ENCODE results near the gene FOXC2. TPM values are rescaled to one million over a fixed set of nuclear protein-coding genes. Genes with fewer than 3 reads are reported as not detected.
A peak's percentile ranks its signal among the peaks of the same experiment; 100 is the strongest.

The FOXC2 gene
- total RNA-seq, 1 donor from 2014 or later: 1.5 TPM

DNA sequence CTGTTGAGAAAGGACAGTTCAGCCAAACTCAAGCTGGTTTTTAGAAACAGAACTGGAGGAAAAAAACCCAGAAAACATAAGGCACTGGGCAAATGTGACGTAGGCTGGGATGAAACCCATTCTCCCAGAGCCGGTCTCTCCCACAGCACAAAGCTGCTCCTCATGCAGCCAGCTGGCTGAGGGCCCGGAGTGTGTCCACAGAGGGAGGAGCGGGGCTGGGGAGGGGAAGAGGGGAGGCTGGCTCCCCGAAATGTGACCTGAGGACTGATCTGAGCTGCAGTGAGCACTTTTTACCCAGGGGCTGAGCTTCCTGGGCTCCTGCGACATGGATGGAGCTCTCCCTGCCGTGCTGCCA, 35.5 kb upstream of the FOXC2 start:
- Histone ChIP-seq H3K27ac (replicated peaks) (peak overlapping the region; percentile 26), H3K36me3 (peaks cover 27% of the 10 kb centered on the region), H3K27me3 (ENCODE audit: low read depth) (no peaks in the 10 kb centered on the region), H3K4me1 (peaks cover 14% of the 10 kb centered on the region), H3K9me3 (replicated peaks) (no peaks in the 10 kb centered on the region), H3K4me3 (no peak overlapping the region)
- peak; percentile 67 for DNase-seq
- TF ChIP-seq, protein P1, sequence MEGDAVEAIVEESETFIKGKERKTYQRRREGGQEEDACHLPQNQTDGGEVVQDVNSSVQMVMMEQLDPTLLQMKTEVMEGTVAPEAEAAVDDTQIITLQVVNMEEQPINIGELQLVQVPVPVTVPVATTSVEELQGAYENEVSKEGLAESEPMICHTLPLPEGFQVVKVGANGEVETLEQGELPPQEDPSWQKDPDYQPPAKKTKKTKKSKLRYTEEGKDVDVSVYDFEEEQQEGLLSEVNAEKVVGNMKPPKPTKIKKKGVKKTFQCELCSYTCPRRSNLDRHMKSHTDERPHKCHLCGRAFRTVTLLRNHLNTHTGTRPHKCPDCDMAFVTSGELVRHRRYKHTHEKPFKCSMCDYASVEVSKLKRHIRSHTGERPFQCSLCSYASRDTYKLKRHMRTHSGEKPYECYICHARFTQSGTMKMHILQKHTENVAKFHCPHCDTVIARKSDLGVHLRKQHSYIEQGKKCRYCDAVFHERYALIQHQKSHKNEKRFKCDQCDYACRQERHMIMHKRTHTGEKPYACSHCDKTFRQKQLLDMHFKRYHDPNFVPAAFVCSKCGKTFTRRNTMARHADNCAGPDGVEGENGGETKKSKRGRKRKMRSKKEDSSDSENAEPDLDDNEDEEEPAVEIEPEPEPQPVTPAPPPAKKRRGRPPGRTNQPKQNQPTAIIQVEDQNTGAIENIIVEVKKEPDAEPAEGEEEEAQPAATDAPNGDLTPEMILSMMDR (IDR thresholded peaks at IDR 0.05; ENCODE audit: borderline replicate concordance): no peak
- intact Hi-C loops (cut with micrococcal nuclease): no loop called here

DNA sequence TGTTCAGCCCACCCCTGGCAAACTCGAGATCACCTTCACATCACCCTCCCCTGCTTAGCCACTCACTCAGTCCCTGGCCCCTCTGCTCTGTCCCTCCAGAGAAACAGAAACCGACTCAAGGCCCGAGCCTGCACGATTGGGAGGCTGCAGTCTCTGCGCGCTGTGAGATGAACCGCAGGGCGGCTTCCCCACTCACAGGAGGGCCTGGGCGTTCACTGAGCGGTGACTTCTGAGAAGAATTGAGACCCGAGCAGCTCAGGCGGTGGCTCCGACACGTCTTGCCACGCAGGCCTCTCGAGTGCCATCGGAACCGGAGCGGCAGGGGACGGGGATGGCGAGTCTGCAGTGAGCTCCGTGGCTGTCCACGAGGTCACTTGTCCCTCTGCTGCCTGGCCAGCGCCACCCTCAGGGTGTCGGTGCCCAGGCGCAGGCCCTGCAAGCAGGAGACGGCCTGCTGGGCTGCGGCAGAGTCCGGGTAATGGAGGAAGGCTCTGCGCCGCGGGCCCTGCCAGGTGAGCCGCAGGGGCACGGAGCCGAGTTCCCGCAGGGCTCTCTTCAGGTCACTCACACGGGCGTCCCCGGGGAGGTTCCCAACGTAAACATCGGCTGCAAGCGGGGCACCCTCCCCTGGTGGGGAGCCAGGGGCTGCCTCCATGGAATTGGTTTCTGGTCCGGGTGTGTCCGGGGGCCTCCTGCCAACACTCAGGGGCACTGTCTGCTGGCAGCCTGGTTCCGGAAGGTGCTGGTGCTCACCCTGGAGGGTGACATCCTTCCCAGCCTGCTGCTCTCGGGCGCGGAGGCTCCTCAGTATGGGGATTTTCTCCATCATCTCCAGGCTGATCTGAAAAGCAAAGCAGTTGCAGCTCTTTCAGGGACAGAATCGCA, 34.7 kb upstream of the FOXC2 start:
- H3K9me3 ChIP-seq (replicated peaks): no peaks in the 10 kb centered on the region
- H3K36me3 ChIP-seq: peaks cover 27% of the 10 kb centered on the region
- TF ChIP-seq, protein P1 (IDR thresholded peaks at IDR 0.05; ENCODE audit: borderline replicate concordance): no peak
- H3K27ac ChIP-seq (replicated peaks): peak overlapping the region; percentile 26
- DNase-seq: no peak
- no peak overlapping the region for H3K4me3 ChIP-seq
- peaks cover 14% of the 10 kb centered on the region for H3K4me1 ChIP-seq
- no peaks in the 10 kb centered on the region for H3K27me3 ChIP-seq (ENCODE audit: low read depth)
- intact Hi-C loops (cut with micrococcal nuclease): no loop called here

GRCh38 chr16:86532526-86532815, 34.2 kb upstream of the FOXC2 start:
- TF ChIP-seq, protein P1 (IDR thresholded peaks at IDR 0.05; ENCODE audit: borderline replicate concordance): no peak
- intact Hi-C loops (cut with micrococcal nuclease): no loop called here
- no peaks in the 10 kb centered on the region for H3K27me3 ChIP-seq (ENCODE audit: low read depth)
- H3K4me1 ChIP-seq: peaks cover 10% of the 10 kb centered on the region
- no peak overlapping the region for H3K4me3 ChIP-seq
- DNase-seq: no peak
- no peak overlapping the region for H3K27ac ChIP-seq (replicated peaks)
- H3K9me3 ChIP-seq (replicated peaks): no peaks in the 10 kb centered on the region
- peaks cover 29% of the 10 kb centered on the region for H3K36me3 ChIP-seq

DNA sequence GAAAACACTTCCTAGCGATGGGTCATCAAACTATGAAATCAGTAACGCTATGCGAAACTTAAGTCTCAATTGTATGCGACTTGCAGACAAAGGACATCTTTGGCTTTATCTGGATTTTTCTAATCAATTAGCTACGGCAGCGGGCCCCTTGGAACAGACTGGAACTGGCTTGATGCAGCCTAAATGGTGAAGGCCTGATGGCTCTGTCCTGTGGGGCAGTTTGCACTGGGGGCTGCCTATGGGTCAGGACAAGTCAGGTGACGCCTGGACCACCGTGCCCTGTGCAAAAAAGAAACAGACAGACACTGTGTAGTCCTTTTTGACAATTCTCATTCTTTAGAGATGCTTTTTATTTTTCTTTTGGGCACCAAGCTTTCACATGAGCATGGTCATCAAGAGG, 33.6 kb upstream of the FOXC2 start:
- intact Hi-C loops (cut with micrococcal nuclease): no loop called here
- Histone ChIP-seq H3K36me3 (peaks cover 35% of the 10 kb centered on the region), H3K27me3 (ENCODE audit: low read depth) (no peaks in the 10 kb centered on the region), H3K27ac (replicated peaks) (no peak overlapping the region), H3K4me1 (peaks cover 7% of the 10 kb centered on the region), H3K4me3 (no peak overlapping the region), H3K9me3 (replicated peaks) (no peaks in the 10 kb centered on the region)
- TF ChIP-seq, protein P1 (IDR thresholded peaks at IDR 0.05; ENCODE audit: borderline replicate concordance): no peak
- DNase-seq: no peak

DNA sequence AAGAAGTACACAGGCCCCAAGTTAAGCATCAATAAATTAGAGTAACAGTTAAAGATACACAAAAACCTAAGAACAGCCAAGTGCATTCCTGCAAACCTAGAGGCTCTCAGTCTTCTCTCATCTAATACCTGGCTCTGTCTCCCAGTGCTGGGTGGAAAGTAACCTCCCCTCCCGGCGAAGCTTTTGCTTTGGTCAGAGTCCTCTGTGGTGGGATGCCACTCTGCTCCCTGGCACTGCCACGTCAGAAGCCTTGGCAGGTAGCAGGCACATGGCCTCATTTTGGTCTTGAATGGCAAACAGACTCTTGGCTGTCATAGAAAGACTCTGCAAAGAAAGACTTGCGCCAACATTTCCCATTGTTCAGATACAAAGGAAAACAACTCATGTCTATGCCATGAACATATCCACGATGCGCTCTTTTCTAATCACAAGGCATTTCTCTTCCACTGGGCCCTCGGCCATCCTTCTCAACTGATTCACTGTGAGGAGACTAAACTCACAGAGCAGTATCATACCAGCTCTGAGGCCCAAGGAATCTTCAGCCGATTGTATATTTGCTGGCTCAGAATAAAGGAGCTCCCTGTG, 32.8 kb upstream of the FOXC2 start:
- Histone ChIP-seq H3K9me3 (replicated peaks) (no peaks in the 10 kb centered on the region), H3K27ac (replicated peaks) (no peak overlapping the region), H3K36me3 (peaks cover 43% of the 10 kb centered on the region), H3K27me3 (ENCODE audit: low read depth) (no peaks in the 10 kb centered on the region), H3K4me3 (no peak overlapping the region), H3K4me1 (peaks cover 7% of the 10 kb centered on the region)
- intact Hi-C loops (cut with micrococcal nuclease): no loop called here
- TF ChIP-seq, protein P1 (IDR thresholded peaks at IDR 0.05; ENCODE audit: borderline replicate concordance): no peak
- no peak for DNase-seq
